H1 (cell line): ENCODE results near the gene SEC61B. TPM values are rescaled to one million over a fixed set of nuclear protein-coding genes. Genes with fewer than 3 reads are reported as not detected.

Experiments used
- CTCF ChIA-PET: fragments of 300-600 bp; sonication (Branson Sonifier 250); formaldehyde crosslinking; loops from one replicate; lab custom pipeline; 2021; ENCODE audit not compliant: partially characterized antibody; lab: Charles Lee
- POLR2A ChIA-PET: fragments of 300-600 bp; sonication (Branson Sonifier 250); formaldehyde crosslinking; loops from one replicate; lab custom pipeline; 2021; ENCODE audit warnings: inconsistent platforms; ENCODE audit not compliant: partially characterized antibody; lab: Charles Lee
- DNase-seq, 2 experiments: peaks; one replicate each; pipeline versions ENCODE4 v3.0.0 to v3.0.0-alpha.2; 2010 to 2022; ENCODE audit warnings: low spot score in 2 of 2, low read depth in 1 of 2, mixed read lengths in 1 of 2
- FAIRE-seq: peaks from 2 replicates; lab custom pipeline; 2011; peaks lifted over from hg19 to GRCh38; lab: Jason Lieb, UNC
- H2AFZ ChIP-seq: 2 replicates; pipeline ENCODE4 v1.8.1; 2012; ENCODE audit warnings: low read length, inconsistent platforms
- H2AK5ac ChIP-seq: 2 replicates; pipeline ENCODE4 v1.6.1; 2013; ENCODE audit warnings: low read depth, low read length
- H2BK120ac ChIP-seq: replicated peaks from 2 replicates; pipeline ENCODE3; 2013; ENCODE audit warnings: low read depth, low read length, inconsistent platforms
- H2BK12ac ChIP-seq: 2 replicates; pipeline ENCODE4 v1.6.1; 2013; ENCODE audit warnings: low read depth, low read length
- H2BK15ac ChIP-seq: 2 replicates; pipeline ENCODE4 v1.6.1; 2013; ENCODE audit warnings: low read length
- H2BK20ac ChIP-seq: 2 replicates; pipeline ENCODE4 v1.6.1; 2013; ENCODE audit warnings: low read length
- H2BK5ac ChIP-seq: 2 replicates; pipeline ENCODE4 v1.6.1; 2013; ENCODE audit warnings: low read depth, low read length
- H3K14ac ChIP-seq: 2 replicates; pipeline ENCODE4 v1.6.1; 2013; ENCODE audit warnings: inconsistent platforms; ENCODE audit not compliant: insufficient read length
- H3K18ac ChIP-seq: 2 replicates; pipeline ENCODE4 v1.6.1; 2013; ENCODE audit warnings: low read length; ENCODE audit errors: extremely low read depth
- H3K23ac ChIP-seq: 2 replicates; pipeline ENCODE4 v1.6.1; 2013; ENCODE audit warnings: inconsistent platforms; ENCODE audit not compliant: insufficient read length
- H3K23me2 ChIP-seq: 2 replicates; pipeline ENCODE4 v1.6.1; 2013; ENCODE audit warnings: low read depth, low read length
- H3K27ac ChIP-seq: 2 replicates; pipeline ENCODE4 v1.6.1; 2011; ENCODE audit warnings: low read depth, low read length, inconsistent platforms
- H3K27me3 ChIP-seq, 4 experiments: replicated peaks in 1 of 4; 1 replicate in 1 of 4; 2 replicates in 3 of 4; pipeline versions ENCODE4 v1.6.1 to v1.8.1; 2011 to 2013; ENCODE audit warnings: low read length in 3 of 4, mild to moderate bottlenecking in 3 of 4, inconsistent platforms in 2 of 4, mixed read lengths in 2 of 4, moderate library complexity in 1 of 4; ENCODE audit not compliant: control insufficient read depth in 3 of 4, insufficient read depth in 3 of 4; ENCODE audit errors: extremely low read depth in 1 of 4
- H3K36me3 ChIP-seq, 4 experiments: 2 replicates each; pipeline versions ENCODE4 v1.6.1 to v1.8.1; 2011 to 2013; ENCODE audit warnings: mild to moderate bottlenecking in 4 of 4, low read length in 3 of 4, moderate library complexity in 2 of 4, control low read depth in 1 of 4, inconsistent platforms in 1 of 4; ENCODE audit not compliant: insufficient read depth in 4 of 4, control insufficient read depth in 2 of 4
- H3K4ac ChIP-seq: replicated peaks from 2 replicates; pipeline ENCODE3; 2013; ENCODE audit warnings: low read length, low read depth, mixed read lengths, inconsistent platforms; ENCODE audit not compliant: insufficient read length
- H3K4me1 ChIP-seq, 4 experiments: replicated peaks in 1 of 4; 1 replicate in 1 of 4; 2 replicates in 3 of 4; pipeline versions ENCODE4 v1.6.1 to v1.8.1; 2011 to 2013; ENCODE audit warnings: low read length in 3 of 4, inconsistent platforms in 2 of 4, mixed read lengths in 1 of 4; ENCODE audit not compliant: insufficient read depth in 4 of 4, control insufficient read depth in 3 of 4
- H3K4me2 ChIP-seq, 2 experiments: 2 replicates each; pipeline versions ENCODE4 v1.6.1 to v1.8.1; 2011 to 2013; ENCODE audit warnings: low read depth in 2 of 2, low read length in 2 of 2, control low read depth in 1 of 2, inconsistent platforms in 1 of 2, mild to moderate bottlenecking in 1 of 2; ENCODE audit not compliant: insufficient read depth in 1 of 2
- H3K4me3 ChIP-seq, 4 experiments: fragments of 200-600, 300-600 bp in 1 of 4; sonication (generic), shearing (Covaris generic), sonication (Bioruptor Twin) in 1 of 4; 2 replicates each; pipeline versions ENCODE4 v1.5.1 to v1.8.1; 2011 to 2016; ENCODE audit warnings: low read length in 4 of 4, low read depth in 3 of 4, control low read depth in 2 of 4, inconsistent platforms in 2 of 4, mild to moderate bottlenecking in 2 of 4, mixed read lengths in 1 of 4, moderate library complexity in 1 of 4; ENCODE audit not compliant: insufficient read depth in 2 of 4; ENCODE audit errors: extremely low read depth in 1 of 4
- H3K56ac ChIP-seq: replicated peaks from 2 replicates; pipeline ENCODE3; 2013; ENCODE audit warnings: low read depth, mild to moderate bottlenecking, mixed read lengths, low read length, inconsistent platforms; ENCODE audit not compliant: insufficient read length
- H3K79me1 ChIP-seq: 2 replicates; pipeline ENCODE4 v1.6.1; 2013; ENCODE audit warnings: low read depth, low read length, control low read depth
- H3K79me2 ChIP-seq, 2 experiments: 2 replicates each; pipeline versions ENCODE4 v1.6.1 to v1.8.1; 2012 to 2013; ENCODE audit warnings: low read length in 2 of 2, mild to moderate bottlenecking in 2 of 2, inconsistent platforms in 1 of 2; ENCODE audit not compliant: insufficient read depth in 2 of 2, control insufficient read depth in 1 of 2
- H3K9ac ChIP-seq, 4 experiments: replicated peaks in 1 of 4; 1 replicate in 1 of 4; 2 replicates in 3 of 4; pipeline versions ENCODE4 v1.6.1 to v1.8.1; 2011 to 2013; ENCODE audit warnings: low read depth in 3 of 4, low read length in 3 of 4, control low read depth in 2 of 4, mild to moderate bottlenecking in 2 of 4, moderate library complexity in 2 of 4, inconsistent platforms in 1 of 4; ENCODE audit errors: extremely low read depth in 1 of 4
- H3K9me3 ChIP-seq, 2 experiments: 2 replicates each; pipeline versions ENCODE4 v1.6.1 to v1.8.1; 2012 to 2013; ENCODE audit warnings: mild to moderate bottlenecking in 2 of 2, moderate library complexity in 2 of 2, control low read depth in 1 of 2, inconsistent platforms in 1 of 2, low read depth in 1 of 2, low read length in 1 of 2, mixed read lengths in 1 of 2; ENCODE audit not compliant: insufficient read depth in 2 of 2
- H4K20me1 ChIP-seq, 2 experiments: replicated peaks in 1 of 2; 2 replicates each; pipeline versions ENCODE3 to v1.8.1; 2011 to 2013; ENCODE audit warnings: inconsistent platforms in 2 of 2, low read length in 2 of 2, mild to moderate bottlenecking in 1 of 2; ENCODE audit not compliant: insufficient read depth in 2 of 2, control insufficient read depth in 1 of 2
- H4K5ac ChIP-seq: 2 replicates; pipeline ENCODE4 v1.6.1; 2013; ENCODE audit warnings: low read length, low read depth, mixed read lengths, inconsistent platforms; ENCODE audit not compliant: insufficient read length
- H4K8ac ChIP-seq: 2 replicates; pipeline ENCODE4 v1.8.0; 2013; ENCODE audit warnings: mild to moderate bottlenecking, moderate library complexity, low read length, inconsistent platforms; ENCODE audit not compliant: insufficient read depth; ENCODE audit errors: extremely low read depth
- H4K91ac ChIP-seq: replicated peaks from 2 replicates; pipeline ENCODE3; 2013; ENCODE audit warnings: low read length, mixed read lengths, inconsistent platforms; ENCODE audit not compliant: insufficient read length
- CHD1 ChIP-seq: IDR thresholded peaks from 2 replicates; pipeline ENCODE4 v1.6.1; 2012; ENCODE audit warnings: low read depth, low read length, improper control_type of control experiment
- WGBS, 2 experiments: shearing (Covaris generic) in 1 of 2; methylation state at CpG; one replicate each; pipeline versions ENCODE4 v1.1.6 to v1.1.7; 2013 to 2015; ENCODE audit warnings: low lambda C conversion rate in 2 of 2, mixed read lengths in 2 of 2, inconsistent platforms in 1 of 2, low coverage in 1 of 2, missing lambda C conversion rate in 1 of 2; ENCODE audit not compliant: insufficient replicate concordance in 2 of 2, insufficient coverage in 1 of 2, insufficient read length in 1 of 2; ENCODE audit errors: extremely low coverage in 1 of 2, missing lambda C conversion rate in 1 of 2; 5-methylcytosine and 5-hydroxymethylcytosine counted together
- polyA plus RNA-seq, 7 experiments: library from polyadenylated mRNA; depleted of rRNA in 3 of 7; stranded (reverse) in 5 of 7; unstranded in 2 of 7; fragments of >200 nt in 5 of 7; fragments of 200-250 nt in 2 of 7; gene quantifications; 1 replicate in 5 of 7; 2 replicates in 1 of 7; 4 replicates in 1 of 7; pipeline versions ENCODE4 v1.2.1 to v1.2.3, GENCODE V29; 2011 to 2013; ENCODE audit warnings: missing spikeins in 2 of 7, mixed read lengths in 2 of 7
- total RNA-seq: library from RNA; stranded (reverse); fragmentation: NEBNext Ultra II Directional; extraction: Animal tissue kit (Norgen Biotek cat#: 25700); gene quantifications from 2 replicates; pipeline ENCODE4 v1.2.1, GENCODE V29; 2021

Gene SEC61B
- total and polyA plus RNA-seq, 2 of the 8 experiments (the other 6 are each of a cell fraction or from before 2014, with no cell fraction given) = 155 to 379 TPM

DNA sequence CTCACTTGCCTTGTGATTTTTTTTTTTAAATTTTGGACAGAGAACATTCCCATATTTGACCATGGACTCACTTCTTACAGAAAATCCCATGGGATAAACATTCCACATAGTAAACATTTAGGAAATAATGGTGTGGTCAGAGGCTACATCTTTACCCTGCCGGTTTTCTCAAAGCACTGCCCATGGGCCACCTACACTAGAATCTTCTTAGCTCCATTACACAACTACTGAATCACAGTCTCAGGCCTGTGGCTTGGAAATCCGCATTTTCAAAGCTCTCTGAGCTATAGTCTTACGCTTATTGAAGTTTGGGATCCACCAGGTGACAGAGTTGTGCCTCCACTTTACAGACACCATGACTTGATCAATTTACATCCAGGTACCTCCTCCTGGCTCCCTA is 39.7 kb upstream of the SEC61B start:
- Histone ChIP-seq H3K56ac (no peak overlapping the region), H3K18ac (no peak overlapping the region), H3K23ac (no peak overlapping the region), H2AFZ (no peak overlapping the region), H4K5ac (no peak overlapping the region), H2BK12ac (no peak overlapping the region), H3K23me2 (no peaks in the 10 kb centered on the region), H3K14ac (no peak overlapping the region), H3K4ac (no peak overlapping the region), H4K91ac (no peak overlapping the region), H3K27ac (no peak overlapping the region), H3K4me2 (no peak overlapping the region), H4K20me1 (no peaks in the 10 kb centered on the region), H2BK20ac (no peak overlapping the region), H3K79me1 (no peaks in the 10 kb centered on the region), H3K27me3 (no peaks in the 10 kb centered on the region), H3K9ac (no peak overlapping the region), H4K8ac (no peak overlapping the region), H2AK5ac (no peak overlapping the region), H3K4me3 (no peak overlapping the region), H2BK120ac (no peak overlapping the region), H2BK5ac (no peak overlapping the region), H3K4me1 (peaks cover 0 to 3% (median 1%) of the 10 kb centered on the region in 4 experiments; a peak in 2 of 7 replicates), H3K9me3 (no peaks in the 10 kb centered on the region), H3K36me3 (no peaks in the 10 kb centered on the region), H2BK15ac (no peak overlapping the region), H3K79me2 (no peaks in the 10 kb centered on the region)
- no peak for FAIRE-seq
- POLR2A ChIA-PET = no interaction called here
- TF ChIP-seq CHD1 = no peak
- CTCF ChIA-PET = interaction anchor here (0.6 to 9.4 kb wide), 8 partner anchors 10 to 127 kb away, joined by 3 to 105 read pairs (median 4); partner anchors contain the start of genes ALG2 and SEC61B
- DNase-seq = no peak
- WGBS, 2 experiments = 91% methylated on average over 3 of the region's 3 CpGs; no CpG with 5 or more reads in 1 of the 2 experiments
